ENCODE data around the gene WNT10A. TPM values are rescaled to one million over a fixed set of nuclear protein-coding genes. Genes with fewer than 3 reads are reported as not detected.
"Not testable (repeated sequence)": the region's sequence is repeated elsewhere in the genome, so short reads cannot be mapped to it uniquely, and the experiment has no call there.

Gene WNT10A
- total RNA-seq, 1 experiment from 2014 or later = 0.47 TPM

DNA sequence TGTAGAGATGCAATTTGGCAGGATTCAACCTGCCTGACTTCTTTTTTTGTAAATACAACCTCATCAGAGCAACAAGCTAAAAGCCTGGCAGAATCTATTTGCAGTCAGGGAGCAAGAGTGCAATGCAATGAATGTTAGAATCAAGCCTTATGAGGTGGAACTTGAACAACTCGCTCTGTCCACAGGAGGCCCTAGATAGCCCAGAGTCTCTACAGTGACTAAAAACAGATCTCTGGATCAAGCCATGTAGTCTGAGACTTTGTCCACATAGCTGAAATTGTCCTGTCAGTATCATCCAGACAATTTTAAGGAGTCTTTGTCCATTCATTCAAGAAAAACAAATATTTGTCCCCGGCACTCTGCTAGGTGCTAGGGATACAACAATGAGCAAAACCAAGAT is 46.8 kb downstream of the WNT10A start:
- POLR2A ChIA-PET (ENCODE audit: low non-redundant PET) = no interaction called here
- no peak for DNase-seq (ENCODE audit: low spot score)
- no peak overlapping the region for H3K27ac ChIP-seq (ENCODE audit: low read depth, low read length, poor library complexity, severe bottlenecking)
- no peaks in the 10 kb centered on the region for H3K4me1 ChIP-seq (ENCODE audit: insufficient read depth, low read length, poor library complexity, severe bottlenecking)
- H3K36me3 ChIP-seq (ENCODE audit: insufficient read depth, low read length, poor library complexity, severe bottlenecking) = no peaks in the 10 kb centered on the region
- H3K4me3 ChIP-seq (ENCODE audit: low read depth, low read length, poor library complexity, severe bottlenecking) = no peak overlapping the region
- CTCF ChIA-PET = interaction anchor here (0.5 kb wide), 1 partner anchor 174 kb away, joined by 3 read pairs; no protein-coding TSS in a partner anchor
- intact Hi-C loops (cut with micrococcal nuclease; ENCODE audit: unreplicated experiment) = no loop called here
- no peak for TF ChIP-seq EZH2 (IDR thresholded peaks at IDR 0.05; ENCODE audit: borderline replicate concordance, low read depth, low read length, poor library complexity, severe bottlenecking)
- TF ChIP-seq, protein P1, sequence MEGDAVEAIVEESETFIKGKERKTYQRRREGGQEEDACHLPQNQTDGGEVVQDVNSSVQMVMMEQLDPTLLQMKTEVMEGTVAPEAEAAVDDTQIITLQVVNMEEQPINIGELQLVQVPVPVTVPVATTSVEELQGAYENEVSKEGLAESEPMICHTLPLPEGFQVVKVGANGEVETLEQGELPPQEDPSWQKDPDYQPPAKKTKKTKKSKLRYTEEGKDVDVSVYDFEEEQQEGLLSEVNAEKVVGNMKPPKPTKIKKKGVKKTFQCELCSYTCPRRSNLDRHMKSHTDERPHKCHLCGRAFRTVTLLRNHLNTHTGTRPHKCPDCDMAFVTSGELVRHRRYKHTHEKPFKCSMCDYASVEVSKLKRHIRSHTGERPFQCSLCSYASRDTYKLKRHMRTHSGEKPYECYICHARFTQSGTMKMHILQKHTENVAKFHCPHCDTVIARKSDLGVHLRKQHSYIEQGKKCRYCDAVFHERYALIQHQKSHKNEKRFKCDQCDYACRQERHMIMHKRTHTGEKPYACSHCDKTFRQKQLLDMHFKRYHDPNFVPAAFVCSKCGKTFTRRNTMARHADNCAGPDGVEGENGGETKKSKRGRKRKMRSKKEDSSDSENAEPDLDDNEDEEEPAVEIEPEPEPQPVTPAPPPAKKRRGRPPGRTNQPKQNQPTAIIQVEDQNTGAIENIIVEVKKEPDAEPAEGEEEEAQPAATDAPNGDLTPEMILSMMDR (conservative IDR thresholded peaks at IDR 0.05; ENCODE audit: low read depth, low read length) = no peak
- no TSS peak for BruUV-seq (replicated peaks)
- peaks cover 4% of the 10 kb centered on the region for H3K9me3 ChIP-seq (ENCODE audit: low read depth, low read length, poor library complexity, severe bottlenecking)
- H3K27me3 ChIP-seq (replicated peaks; ENCODE audit: insufficient read depth, low read depth, low read length, poor library complexity) = no peaks in the 10 kb centered on the region

DNA sequence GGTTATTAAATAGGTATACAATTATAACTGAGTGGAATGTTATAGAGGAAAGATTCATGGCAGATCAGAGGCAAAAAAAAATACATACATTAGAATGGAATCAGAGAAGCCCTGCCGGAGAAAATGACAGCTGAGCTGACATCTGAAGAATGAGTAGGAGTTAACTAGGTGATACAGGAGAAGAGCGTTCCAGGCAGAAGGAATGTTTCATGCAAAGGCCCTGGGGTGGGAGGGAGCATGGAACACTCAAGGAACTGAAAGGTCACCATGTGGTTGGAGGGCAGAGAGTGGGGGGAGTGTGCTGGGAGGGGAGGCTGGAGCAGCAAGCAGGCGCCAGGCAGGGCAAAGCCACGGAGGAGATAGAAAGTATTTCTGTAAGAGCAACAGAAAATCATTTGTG is 47.2 kb downstream of the WNT10A start:
- no TSS peak for BruUV-seq (replicated peaks)
- TF ChIP-seq EZH2 (IDR thresholded peaks at IDR 0.05; ENCODE audit: borderline replicate concordance, low read depth, low read length, poor library complexity, severe bottlenecking) = no peak
- TF ChIP-seq, protein P1 (conservative IDR thresholded peaks at IDR 0.05; ENCODE audit: low read depth, low read length) = no peak
- Histone ChIP-seq H3K4me1 (ENCODE audit: insufficient read depth, low read length, poor library complexity, severe bottlenecking) (no peaks in the 10 kb centered on the region), H3K36me3 (ENCODE audit: insufficient read depth, low read length, poor library complexity, severe bottlenecking) (no peaks in the 10 kb centered on the region), H3K27ac (ENCODE audit: low read depth, low read length, poor library complexity, severe bottlenecking) (no peak overlapping the region), H3K27me3 (replicated peaks; ENCODE audit: insufficient read depth, low read depth, low read length, poor library complexity) (no peaks in the 10 kb centered on the region), H3K4me3 (ENCODE audit: low read depth, low read length, poor library complexity, severe bottlenecking) (no peak overlapping the region), H3K9me3 (ENCODE audit: low read depth, low read length, poor library complexity, severe bottlenecking) (peaks cover 4% of the 10 kb centered on the region)
- POLR2A ChIA-PET (ENCODE audit: low non-redundant PET) = no interaction called here
- CTCF ChIA-PET = no interaction called here
- no peak for DNase-seq (ENCODE audit: low spot score)
- intact Hi-C loops (cut with micrococcal nuclease; ENCODE audit: unreplicated experiment) = no loop called here

DNA sequence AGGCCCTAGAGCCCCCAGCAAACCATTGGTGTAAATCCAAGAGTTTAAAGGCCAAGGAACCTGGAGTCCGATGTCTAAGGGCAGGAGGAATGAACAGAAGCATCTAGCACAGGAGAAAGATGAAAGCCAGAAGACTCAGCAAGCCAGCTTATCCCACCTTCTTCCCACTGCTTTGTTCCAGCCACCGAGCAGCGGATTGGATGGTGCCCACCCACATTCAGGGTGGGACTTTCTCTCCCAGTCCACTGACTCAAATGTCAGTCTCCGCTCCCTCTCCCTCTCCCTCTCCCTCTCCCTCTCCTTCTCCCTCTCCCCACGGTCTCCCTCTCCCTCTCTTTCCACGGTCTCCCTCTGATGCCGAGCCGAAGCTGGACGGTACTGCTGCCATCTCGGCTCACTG is 49.8 kb downstream of the WNT10A start:
- H3K4me1 ChIP-seq (ENCODE audit: insufficient read depth, low read length, poor library complexity, severe bottlenecking); intact Hi-C loops (cut with micrococcal nuclease; ENCODE audit: unreplicated experiment); BruUV-seq (replicated peaks); H3K9me3 ChIP-seq (ENCODE audit: low read depth, low read length, poor library complexity, severe bottlenecking); POLR2A ChIA-PET (ENCODE audit: low non-redundant PET); H3K4me3 ChIP-seq (ENCODE audit: low read depth, low read length, poor library complexity, severe bottlenecking); CTCF ChIA-PET; H3K36me3 ChIP-seq (ENCODE audit: insufficient read depth, low read length, poor library complexity, severe bottlenecking); H3K27ac ChIP-seq (ENCODE audit: low read depth, low read length, poor library complexity, severe bottlenecking); H3K27me3 ChIP-seq (replicated peaks; ENCODE audit: insufficient read depth, low read depth, low read length, poor library complexity); DNase-seq (ENCODE audit: low spot score): not testable (repeated sequence)

DNA sequence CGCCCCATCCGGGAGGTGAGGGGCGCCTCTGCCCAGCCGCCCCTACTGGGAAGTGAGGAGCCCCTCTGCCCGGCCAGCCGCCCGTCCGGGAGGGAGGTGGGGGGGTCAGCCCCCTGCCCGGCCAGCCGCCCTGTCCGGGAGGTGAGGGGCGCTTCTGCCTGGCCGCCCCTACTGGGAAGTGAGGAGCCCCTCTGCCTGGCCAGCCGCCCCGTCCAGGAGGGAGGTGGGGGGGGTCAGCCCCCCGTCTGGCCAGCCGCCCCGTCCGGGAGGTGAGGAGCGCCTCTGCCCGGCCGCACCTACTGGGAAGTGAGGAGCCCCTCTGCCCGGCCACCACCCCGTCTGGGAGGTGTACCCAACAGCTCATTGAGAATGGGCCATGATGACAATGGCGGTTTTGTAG is 51.1 kb downstream of the WNT10A start:
- H3K9me3 ChIP-seq (ENCODE audit: low read depth, low read length, poor library complexity, severe bottlenecking); BruUV-seq (replicated peaks); POLR2A ChIA-PET (ENCODE audit: low non-redundant PET); H3K4me3 ChIP-seq (ENCODE audit: low read depth, low read length, poor library complexity, severe bottlenecking); H3K36me3 ChIP-seq (ENCODE audit: insufficient read depth, low read length, poor library complexity, severe bottlenecking); intact Hi-C loops (cut with micrococcal nuclease; ENCODE audit: unreplicated experiment); CTCF ChIA-PET; H3K4me1 ChIP-seq (ENCODE audit: insufficient read depth, low read length, poor library complexity, severe bottlenecking); H3K27ac ChIP-seq (ENCODE audit: low read depth, low read length, poor library complexity, severe bottlenecking); DNase-seq (ENCODE audit: low spot score): not testable (repeated sequence)
- H3K27me3 ChIP-seq (replicated peaks; ENCODE audit: insufficient read depth, low read depth, low read length, poor library complexity) = peaks cover 18% of the 10 kb centered on the region

Other genes starting within 250 kb of the WNT10A start
- 53.3 and 65.3 TPM in 2 replicates for gene ZNF142, start 221.2 kb upstream of the WNT10A start, total RNA-seq (2021)
- gene BCS1L, start 221.2 kb upstream of the WNT10A start, total RNA-seq (2021) = 70.6 and 74.1 TPM in 2 replicates
- 39.4 TPM in 2 replicates for gene RNF25, start 208.8 kb upstream of the WNT10A start, total RNA-seq (2021)
- gene STK36, start 208.8 kb upstream of the WNT10A start, total RNA-seq (2021) = 69.3 and 73.3 TPM in 2 replicates
- gene TTLL4, start 170.0 kb upstream of the WNT10A start, total RNA-seq (2021) = 91.8 and 100 TPM in 2 replicates
- 1.2 TPM in 2 replicates for gene CYP27A1, start 98.7 kb upstream of the WNT10A start, total RNA-seq (2021)
- gene PRKAG3, start 49.0 kb upstream of the WNT10A start, total RNA-seq (2021) = not detected in 2 replicates
- gene WNT6, start 21.0 kb upstream of the WNT10A start, total RNA-seq (2021) = not detected in 2 replicates
- gene CDK5R2, start 78.8 kb downstream of the WNT10A start, total RNA-seq (2021) = 0.37 and 0.44 TPM in 2 replicates
- 8.0 and 12.6 TPM in 2 replicates for gene FEV, start 104.3 kb downstream of the WNT10A start, total RNA-seq (2021)
- gene CRYBA2, start 112.6 kb downstream of the WNT10A start, total RNA-seq (2021) = 1.1 and 1.3 TPM in 2 replicates
- gene CFAP65, start 160.7 kb downstream of the WNT10A start, total RNA-seq (2021) = 0.13 and 0.83 TPM in 2 replicates
- gene IHH, start 180.1 kb downstream of the WNT10A start, total RNA-seq (2021) = 0.15 TPM in 2 replicates

All from A673 (cell line).